Mammary epithelial cell (primary cell): Measurements from ENCODE around the gene CCL21.

ENCODE experiments used
- CTCF ChIP-seq, 2 donors: IDR thresholded peaks in 1 of 2; conservative IDR thresholded peaks in 1 of 2; 2 replicates each; pipeline ENCODE4 v1.5.1; 2011 to 2012; ENCODE audit warnings: inconsistent platforms in 2 of 2, low read length in 2 of 2, mild to moderate bottlenecking in 2 of 2, control low read depth in 1 of 2, low read depth in 1 of 2; ENCODE audit not compliant: insufficient read depth in 1 of 2; ENCODE audit errors: extremely low read depth in 1 of 2
- EZH2 ChIP-seq: IDR thresholded peaks from 2 replicates; pipeline ENCODE4 v1.6.1; 2012; ENCODE audit warnings: low read length, inconsistent platforms, borderline replicate concordance

DNA sequence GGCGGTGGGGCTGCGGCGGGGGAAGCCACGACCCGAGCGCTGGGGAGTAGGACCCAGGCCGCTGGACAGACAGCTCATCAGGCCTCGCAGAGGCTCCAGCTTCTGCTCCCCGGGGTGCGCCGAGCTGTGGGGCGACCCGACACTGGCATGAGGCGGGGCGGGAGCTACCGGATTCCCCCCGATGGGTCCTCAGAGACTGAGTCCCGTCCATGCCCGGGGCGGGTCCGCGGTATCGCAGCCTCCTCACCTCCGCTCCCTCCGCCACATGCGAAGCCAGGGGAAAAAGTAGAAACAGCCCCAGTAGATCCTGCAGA lies 44.9 kb downstream of the CCL21 start:
- TF ChIP-seq EZH2 (no peak), CTCF (conservative IDR thresholded peaks at IDR 0.05 in 1 of 2, IDR thresholded peaks at IDR 0.05 in 1 of 2; ENCODE audit: extremely low read depth in 1 of 2, insufficient read depth in 1 of 2, low read depth in 1 of 2, low read length in 2 of 2) (no peak)
